ENCODE data around the gene UBAP2L.
"Not testable (repeated sequence)": the region's sequence is repeated elsewhere in the genome, so short reads cannot be mapped to it uniquely, and the experiment has no call there.

UBAP2L gene

GRCh38 chr1:154222918-154223317 lies 2.2 kb downstream of the UBAP2L start:
- H2BK12ac ChIP-seq (ENCODE audit: low read length): no peak overlapping the region
- WGBS, 2 donors (ENCODE audit: extremely low coverage in 2 of 2, insufficient read length in 2 of 2, insufficient replicate concordance in 1 of 2): no CpG with 5 or more reads among the region's 1 CpG
- no peak overlapping the region for H3K18ac ChIP-seq (ENCODE audit: low read length)
- no peak overlapping the region for H3K4me3 ChIP-seq (ENCODE audit: low read length in 2 of 2)
- peaks cover 4 to 7% of the 10 kb centered on the region in 2 donors for H3K4me1 ChIP-seq (ENCODE audit: control insufficient read depth in 2 of 2, insufficient read depth in 1 of 2, low read depth in 1 of 2, low read length in 2 of 2)
- no peaks in the 10 kb centered on the region for H3K27me3 ChIP-seq (ENCODE audit: control insufficient read depth in 3 of 3, insufficient read depth in 3 of 3, low read depth in 1 of 3, low read length in 3 of 3)
- H3K23ac ChIP-seq (ENCODE audit: low read depth, low read length, poor library complexity): no peak overlapping the region
- H3K36me3 ChIP-seq (replicated peaks in 1 of 2; ENCODE audit: control insufficient read depth in 2 of 2, insufficient read depth in 2 of 2, low read length in 2 of 2): peaks cover 15 to 69% of the 10 kb centered on the region in 2 donors
- H3K9me3 ChIP-seq (replicated peaks in 1 of 2; ENCODE audit: control insufficient read depth in 2 of 2, insufficient read depth in 1 of 2, low read depth in 1 of 2, low read length in 2 of 2): peaks cover 0 to 6% of the 10 kb centered on the region in 2 donors
- no peak overlapping the region for H2BK120ac ChIP-seq (ENCODE audit: low read depth, low read length)
- H2AFZ ChIP-seq (ENCODE audit: low read length): no peak overlapping the region
- no peak overlapping the region for H2AK5ac ChIP-seq (ENCODE audit: low read depth, low read length)
- no peak overlapping the region for H3K14ac ChIP-seq (ENCODE audit: low read length)
- no peak overlapping the region for H3K4ac ChIP-seq (ENCODE audit: low read length)
- no peak overlapping the region for H3K4me2 ChIP-seq (ENCODE audit: insufficient read depth, low read length, poor library complexity, severe bottlenecking)
- H3K79me1 ChIP-seq (ENCODE audit: low read depth, low read length): peaks cover 2% of the 10 kb centered on the region
- H4K8ac ChIP-seq (ENCODE audit: low read depth, low read length): no peak overlapping the region
- no peak overlapping the region for H4K91ac ChIP-seq (ENCODE audit: low read depth, low read length, poor library complexity)
- H2BK5ac ChIP-seq (ENCODE audit: low read length): no peak overlapping the region
- H3K9ac ChIP-seq (ENCODE audit: low read depth, low read length, poor library complexity): no peak overlapping the region
- DNase-seq (ENCODE audit: low spot score): no peak
- H3K27ac ChIP-seq (replicated peaks; ENCODE audit: low read length): no peak overlapping the region
- H2BK15ac ChIP-seq (ENCODE audit: low read length): no peak overlapping the region

- Histone ChIP-seq H2BK5ac (ENCODE audit: low read length) (no peak overlapping the region), H2BK15ac (ENCODE audit: low read length) (no peak overlapping the region), H3K79me1 (ENCODE audit: low read depth, low read length) (peaks cover 2% of the 10 kb centered on the region), H3K4me1 (ENCODE audit: control insufficient read depth in 2 of 2, insufficient read depth in 1 of 2, low read depth in 1 of 2, low read length in 2 of 2) (peaks cover 4 to 7% of the 10 kb centered on the region in 2 donors), H3K27me3 (ENCODE audit: control insufficient read depth in 3 of 3, insufficient read depth in 3 of 3, low read depth in 1 of 3, low read length in 3 of 3) (no peaks in the 10 kb centered on the region), H3K4ac (ENCODE audit: low read length) (no peak overlapping the region), H3K4me3 (ENCODE audit: low read length in 2 of 2) (no peak overlapping the region), H2BK12ac (ENCODE audit: low read length) (no peak overlapping the region), H2AK5ac (ENCODE audit: low read depth, low read length) (no peak overlapping the region), H3K36me3 (replicated peaks in 1 of 2; ENCODE audit: control insufficient read depth in 2 of 2, insufficient read depth in 2 of 2, low read length in 2 of 2) (peaks cover 16 to 69% of the 10 kb centered on the region in 2 donors), H3K9me3 (replicated peaks in 1 of 2; ENCODE audit: control insufficient read depth in 2 of 2, insufficient read depth in 1 of 2, low read depth in 1 of 2, low read length in 2 of 2) (peaks cover 0 to 6% of the 10 kb centered on the region in 2 donors), H3K14ac (ENCODE audit: low read length) (no peak overlapping the region), H2AFZ (ENCODE audit: low read length) (no peak overlapping the region), H3K23ac (ENCODE audit: low read depth, low read length, poor library complexity) (no peak overlapping the region), H4K8ac (ENCODE audit: low read depth, low read length) (no peak overlapping the region), H3K27ac (replicated peaks; ENCODE audit: low read length) (no peak overlapping the region), H3K4me2 (ENCODE audit: insufficient read depth, low read length, poor library complexity, severe bottlenecking) (no peak overlapping the region), H3K18ac (ENCODE audit: low read length) (no peak overlapping the region), H2BK120ac (ENCODE audit: low read depth, low read length) (no peak overlapping the region), H4K91ac (ENCODE audit: low read depth, low read length, poor library complexity) (no peak overlapping the region), H3K9ac (ENCODE audit: low read depth, low read length, poor library complexity) (no peak overlapping the region)
- WGBS, 2 donors (ENCODE audit: extremely low coverage in 2 of 2, insufficient read length in 2 of 2, insufficient replicate concordance in 1 of 2): no CpG with 5 or more reads among the region's 2 CpGs
- DNase-seq (ENCODE audit: low spot score): no peak
Observed at GRCh38 chr1:154223621-154224020, 2.9 kb downstream of the UBAP2L start.

- H2AK5ac ChIP-seq (ENCODE audit: low read depth, low read length): no peak overlapping the region
- H4K8ac ChIP-seq (ENCODE audit: low read depth, low read length): no peak overlapping the region
- H3K4me1 ChIP-seq (ENCODE audit: control insufficient read depth in 2 of 2, insufficient read depth in 1 of 2, low read depth in 1 of 2, low read length in 2 of 2): no peaks in the 10 kb centered on the region
- peaks cover 0 to 6% of the 10 kb centered on the region in 2 donors for H3K9me3 ChIP-seq (replicated peaks in 1 of 2; ENCODE audit: control insufficient read depth in 2 of 2, insufficient read depth in 1 of 2, low read depth in 1 of 2, low read length in 2 of 2)
- no peak overlapping the region for H3K9ac ChIP-seq (ENCODE audit: low read depth, low read length, poor library complexity)
- no peak overlapping the region for H2AFZ ChIP-seq (ENCODE audit: low read length)
- H2BK120ac ChIP-seq (ENCODE audit: low read depth, low read length): no peak overlapping the region
- H2BK5ac ChIP-seq (ENCODE audit: low read length): no peak overlapping the region
- H4K91ac ChIP-seq (ENCODE audit: low read depth, low read length, poor library complexity): no peak overlapping the region
- peaks cover 25 to 77% of the 10 kb centered on the region in 2 donors for H3K36me3 ChIP-seq (replicated peaks in 1 of 2; ENCODE audit: control insufficient read depth in 2 of 2, insufficient read depth in 2 of 2, low read length in 2 of 2)
- DNase-seq (ENCODE audit: low spot score): no peak
- no peak overlapping the region for H3K18ac ChIP-seq (ENCODE audit: low read length)
- no peaks in the 10 kb centered on the region for H3K27me3 ChIP-seq (ENCODE audit: control insufficient read depth in 3 of 3, insufficient read depth in 3 of 3, low read depth in 1 of 3, low read length in 3 of 3)
- no peak overlapping the region for H3K14ac ChIP-seq (ENCODE audit: low read length)
- no peak overlapping the region for H3K27ac ChIP-seq (replicated peaks; ENCODE audit: low read length)
- H3K79me1 ChIP-seq (ENCODE audit: low read depth, low read length): peaks cover 5% of the 10 kb centered on the region
- H2BK15ac ChIP-seq (ENCODE audit: low read length): no peak overlapping the region
- H3K4ac ChIP-seq (ENCODE audit: low read length): no peak overlapping the region
- H3K23ac ChIP-seq (ENCODE audit: low read depth, low read length, poor library complexity): no peak overlapping the region
- no peak overlapping the region for H3K4me3 ChIP-seq (ENCODE audit: low read length in 2 of 2)
- WGBS, 2 donors (ENCODE audit: extremely low coverage in 2 of 2, insufficient read length in 2 of 2, insufficient replicate concordance in 1 of 2): no CpG with 5 or more reads among the region's 2 CpGs
- H2BK12ac ChIP-seq (ENCODE audit: low read length): no peak overlapping the region
- H3K4me2 ChIP-seq (ENCODE audit: insufficient read depth, low read length, poor library complexity, severe bottlenecking): no peak overlapping the region
Observed at GRCh38 chr1:154225370-154225769, 4.6 kb downstream of the UBAP2L start.

GRCh38 chr1:154231112-154231511 lies 10.4 kb downstream of the UBAP2L start:
- not testable (repeated sequence) for H3K27ac ChIP-seq (replicated peaks; ENCODE audit: low read length); H2BK12ac ChIP-seq (ENCODE audit: low read length); H2AK5ac ChIP-seq (ENCODE audit: low read depth, low read length); H4K8ac ChIP-seq (ENCODE audit: low read depth, low read length); H3K9ac ChIP-seq (ENCODE audit: low read depth, low read length, poor library complexity); H2BK5ac ChIP-seq (ENCODE audit: low read length); H4K91ac ChIP-seq (ENCODE audit: low read depth, low read length, poor library complexity); H3K4me2 ChIP-seq (ENCODE audit: insufficient read depth, low read length, poor library complexity, severe bottlenecking); H2BK15ac ChIP-seq (ENCODE audit: low read length); H3K4me3 ChIP-seq (ENCODE audit: low read length in 2 of 2); H3K4ac ChIP-seq (ENCODE audit: low read length); H3K4me1 ChIP-seq (ENCODE audit: control insufficient read depth in 2 of 2, insufficient read depth in 1 of 2, low read depth in 1 of 2, low read length in 2 of 2); DNase-seq (ENCODE audit: low spot score); H3K23ac ChIP-seq (ENCODE audit: low read depth, low read length, poor library complexity); H3K79me1 ChIP-seq (ENCODE audit: low read depth, low read length); H3K14ac ChIP-seq (ENCODE audit: low read length); H3K9me3 ChIP-seq (replicated peaks in 1 of 2; ENCODE audit: control insufficient read depth in 2 of 2, insufficient read depth in 1 of 2, low read depth in 1 of 2, low read length in 2 of 2); H2BK120ac ChIP-seq (ENCODE audit: low read depth, low read length); H2AFZ ChIP-seq (ENCODE audit: low read length); H3K27me3 ChIP-seq (ENCODE audit: control insufficient read depth in 3 of 3, insufficient read depth in 3 of 3, low read depth in 1 of 3, low read length in 3 of 3); H3K18ac ChIP-seq (ENCODE audit: low read length)
- WGBS, 2 donors (ENCODE audit: extremely low coverage in 2 of 2, insufficient read length in 2 of 2, insufficient replicate concordance in 1 of 2): no CpG with 5 or more reads among the region's 3 CpGs
- peaks cover 46 to 100% of the 10 kb centered on the region in 2 donors for H3K36me3 ChIP-seq (replicated peaks in 1 of 2; ENCODE audit: control insufficient read depth in 2 of 2, insufficient read depth in 2 of 2, low read length in 2 of 2)

All from neuronal stem cell (in vitro differentiated cells).